ENCODE data around the gene RBMS1.
A peak's percentile ranks its signal among the peaks of the same experiment; 100 is the strongest.

The RBMS1 gene

GRCh38 chr2:160242893-160243564 lies 250.6 kb downstream of the RBMS1 start:
- H3K4me3 ChIP-seq (ENCODE audit: control insufficient read depth, low read depth, low read length) = no peak overlapping the region
- TF ChIP-seq CTCF (conservative IDR thresholded peaks at IDR 0.05; ENCODE audit: control insufficient read depth, insufficient read depth, low read depth, low read length) = no peak
- DNase-seq (ENCODE audit: low read depth) = no peak

GRCh38 chr2:160241251-160242137 lies 252.1 kb downstream of the RBMS1 start:
- H3K4me3 ChIP-seq (ENCODE audit: control insufficient read depth, low read depth, low read length) = no peak overlapping the region
- peak; percentile 83 for DNase-seq (ENCODE audit: low read depth)
- TF ChIP-seq CTCF (conservative IDR thresholded peaks at IDR 0.05; ENCODE audit: control insufficient read depth, insufficient read depth, low read depth, low read length) = no peak

- no peak for TF ChIP-seq CTCF (conservative IDR thresholded peaks at IDR 0.05; ENCODE audit: control insufficient read depth, insufficient read depth, low read depth, low read length)
- DNase-seq (ENCODE audit: low read depth) = no peak
- H3K4me3 ChIP-seq (ENCODE audit: control insufficient read depth, low read depth, low read length) = no peak overlapping the region
Measured at GRCh38 chr2:160239436-160239835, 254.2 kb downstream of the RBMS1 start.

- no peak for DNase-seq (ENCODE audit: low read depth)
- TF ChIP-seq CTCF (conservative IDR thresholded peaks at IDR 0.05; ENCODE audit: control insufficient read depth, insufficient read depth, low read depth, low read length) = no peak
Measured at GRCh38 chr2:160238392-160238791, 255.2 kb downstream of the RBMS1 start.

GRCh38 chr2:160232905-160233475 lies 260.6 kb downstream of the RBMS1 start:
- TF ChIP-seq CTCF (conservative IDR thresholded peaks at IDR 0.05; ENCODE audit: control insufficient read depth, insufficient read depth, low read depth, low read length) = no peak
- H3K4me3 ChIP-seq (ENCODE audit: control insufficient read depth, low read depth, low read length) = no peak overlapping the region
- no peak for DNase-seq (ENCODE audit: low read depth)

More at GRCh38 chr2:160238392-160238791, 255.2 kb downstream of the RBMS1 start:
- H3K4me3 ChIP-seq (ENCODE audit: control insufficient read depth, low read depth, low read length) = no peak overlapping the region

GRCh38 chr2:160229591-160229990 lies 264.0 kb downstream of the RBMS1 start:
- no peak for TF ChIP-seq CTCF (conservative IDR thresholded peaks at IDR 0.05; ENCODE audit: control insufficient read depth, insufficient read depth, low read depth, low read length)
- no peak overlapping the region for H3K4me3 ChIP-seq (ENCODE audit: control insufficient read depth, low read depth, low read length)
- peak; percentile 51 for DNase-seq (ENCODE audit: low read depth)

Measured in fibroblast of mammary gland (primary cell).